Kidney (tissue), 14 donors: Measurements from ENCODE around the gene DHPS. TPM values are rescaled to one million over a fixed set of nuclear protein-coding genes. Genes with fewer than 3 reads are reported as not detected.
"Not testable (repeated sequence)": the region's sequence is repeated elsewhere in the genome, so short reads cannot be mapped to it uniquely, and the experiment has no call there.

Source experiments
- DNase-seq, 5 donors: peaks; one replicate each; pipeline ENCODE4 v3.0.0-alpha.2; 2013 to 2020
- FAIRE-seq: peaks from 2 replicates; lab custom pipeline; 2012; peaks lifted over from hg19 to GRCh38; lab: Jason Lieb, UNC
- H3K27ac ChIP-seq, 2 donors: one replicate each; pipeline ENCODE4 v1.7.0; 2013; ENCODE audit warnings: low read depth in 2 of 2, low read length in 2 of 2, inconsistent platforms in 1 of 2
- H3K27me3 ChIP-seq: one replicate; pipeline ENCODE4 v1.7.1; 2013; ENCODE audit warnings: low read length, inconsistent platforms; ENCODE audit not compliant: control insufficient read depth, insufficient read depth
- H3K36me3 ChIP-seq, 3 donors: one replicate each; pipeline versions ENCODE4 v1.7.0 to v1.7.1; 2013; ENCODE audit warnings: low read length in 3 of 3, control low read depth in 1 of 3, inconsistent platforms in 1 of 3; ENCODE audit not compliant: insufficient read depth in 3 of 3, control insufficient read depth in 2 of 3
- H3K4me1 ChIP-seq, 3 donors: one replicate each; pipeline versions ENCODE4 v1.7.0 to v1.7.1; 2013; ENCODE audit warnings: low read length in 3 of 3, inconsistent platforms in 1 of 3, low read depth in 1 of 3; ENCODE audit not compliant: control insufficient read depth in 2 of 3, insufficient read depth in 2 of 3
- H3K4me3 ChIP-seq, 3 donors: one replicate each; pipeline versions ENCODE4 v1.7.0 to v1.8.1; 2013; ENCODE audit warnings: low read length in 3 of 3, control low read depth in 1 of 3, inconsistent platforms in 1 of 3
- H3K9ac ChIP-seq, 3 donors: one replicate each; pipeline versions ENCODE4 v1.7.0 to v1.7.1; 2013; ENCODE audit warnings: low read length in 3 of 3, control low read depth in 1 of 3, inconsistent platforms in 1 of 3
- H3K9me3 ChIP-seq, 3 donors: one replicate each; pipeline versions ENCODE4 v1.7.0 to v1.7.1; 2013; ENCODE audit warnings: low read length in 3 of 3, control low read depth in 1 of 3, inconsistent platforms in 1 of 3; ENCODE audit not compliant: control insufficient read depth in 2 of 3, insufficient read depth in 1 of 3
- CTCF ChIP-seq: IDR thresholded peaks from 3 replicates; pipeline ENCODE4 v1.5.1; 2012; ENCODE audit warnings: mild to moderate bottlenecking, moderate library complexity, borderline replicate concordance; ENCODE audit not compliant: insufficient read depth; ENCODE audit errors: extremely low read depth
- intact Hi-C: fragments of 100-400 bp; cut with DNase I; formaldehyde crosslinking; loops from one replicate; pipeline ENCODE4 v1.11.1; 2022
- polyA plus RNA-seq: library from polyadenylated mRNA; stranded (reverse); fragments of 350-450 nt; fragmentation: Illumina TruSeq; extraction: RNeasy Lipid Tissue Mini Kit (QIAGEN cat#74804); gene quantifications from one replicate; pipeline ENCODE4 v1.2.3, GENCODE V29; 2014; ENCODE audit warnings: low read depth, low replicate concordance; ENCODE audit not compliant: insufficient read depth
- total RNA-seq: library from RNA; stranded (reverse); fragmentation: NEBNext Ultra II Directional; extraction: Animal tissue kit (Norgen Biotek cat#: 25700); gene quantifications from one replicate; pipeline ENCODE4 v1.2.1, GENCODE V29; 2021
- donor health status: control.
- donor health status: control.
- donor health status: control.
- donor health status: control.
- donor health status: control.
- donor health status: DM: yes; HTN: yes; CAD: no.
- donor health status: Normal renal cell carcinoma (clear cell type).

DHPS gene
- total and polyA plus RNA-seq, 2 donors from 2014 or later: 61.3 to 75.9 TPM

DNA sequence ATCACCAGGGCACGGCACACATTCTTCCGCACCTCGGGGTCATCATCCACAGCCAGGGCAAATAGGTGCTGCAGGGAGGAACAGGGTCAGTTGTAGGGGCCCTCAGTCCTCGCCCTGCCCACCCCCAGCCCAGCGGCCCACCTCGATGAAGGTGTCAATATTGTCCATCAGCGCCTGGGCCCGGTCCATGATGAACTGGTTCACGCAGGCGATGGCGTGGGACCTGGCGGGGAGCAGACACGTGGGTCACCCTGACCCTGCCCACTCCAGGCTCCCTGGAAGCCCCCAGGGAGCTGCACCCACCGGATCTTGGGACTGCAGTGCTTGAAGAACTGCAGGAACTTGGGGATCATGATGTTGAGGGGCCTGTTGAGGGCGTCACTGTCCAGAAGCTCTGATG is 33.4 kb upstream of the DHPS start:
- Histone ChIP-seq H3K4me1 (no peaks in the 10 kb centered on the region), H3K9me3 (no peaks in the 10 kb centered on the region), H3K4me3 (no peak overlapping the region), H3K9ac (no peak overlapping the region), H3K27ac (no peak overlapping the region), H3K27me3 (no peaks in the 10 kb centered on the region), H3K36me3 (peaks cover 16 to 43% (median 26%) of the 10 kb centered on the region in 3 donors)
- no peak for TF ChIP-seq CTCF
- DNase-seq: no peak
- intact Hi-C loops: no loop called here
- FAIRE-seq: no peak

DNA sequence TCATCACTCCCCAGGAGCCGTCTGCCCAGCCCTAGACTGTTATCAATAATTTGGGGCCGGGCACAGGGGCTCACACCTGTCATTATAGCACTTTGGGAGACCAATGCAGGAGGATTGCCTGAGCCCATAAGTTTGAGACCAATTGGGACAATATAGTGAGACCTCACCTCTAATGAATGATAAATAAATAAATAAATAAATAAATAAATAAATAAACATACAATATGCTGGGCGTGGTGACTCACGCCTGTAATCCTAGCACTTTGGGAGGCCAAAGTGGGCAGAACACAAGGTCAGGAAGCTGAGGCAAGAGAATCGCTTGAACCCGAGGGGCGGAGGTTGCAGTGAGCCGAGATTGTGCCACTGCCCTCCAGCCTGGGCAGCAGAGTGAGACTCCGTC is 31.6 kb upstream of the DHPS start:
- DNase-seq, intact Hi-C loops, H3K4me3 ChIP-seq, H3K9me3 ChIP-seq, H3K9ac ChIP-seq, H3K27ac ChIP-seq, H3K27me3 ChIP-seq, H3K4me1 ChIP-seq, FAIRE-seq: not testable (repeated sequence)
- H3K36me3 ChIP-seq: peaks cover 12 to 47% (median 25%) of the 10 kb centered on the region in 3 donors

DNA sequence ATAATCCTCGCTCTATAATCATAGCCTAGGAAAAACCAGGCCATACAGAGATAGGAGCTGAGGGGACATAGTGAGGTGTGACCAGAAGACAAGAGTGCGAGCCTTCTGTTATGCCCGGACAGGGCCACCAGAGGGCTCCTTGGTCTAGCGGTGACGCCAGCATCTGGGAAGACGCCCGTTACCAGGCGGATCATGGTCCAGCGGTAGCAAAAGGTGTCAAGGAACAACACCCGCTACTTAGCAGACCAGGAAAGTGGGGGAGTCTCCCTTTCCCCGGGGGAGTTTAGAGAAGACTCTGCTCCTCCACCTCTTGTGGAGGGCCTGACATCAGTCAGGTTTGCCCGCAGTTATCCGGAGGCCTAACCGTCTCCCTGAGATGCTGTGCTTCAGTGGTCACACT is 30.4 kb upstream of the DHPS start:
- H3K4me3 ChIP-seq, H3K9ac ChIP-seq, H3K27ac ChIP-seq, FAIRE-seq, intact Hi-C loops, H3K27me3 ChIP-seq, H3K4me1 ChIP-seq, H3K9me3 ChIP-seq: not testable (repeated sequence)
- DNase-seq: peak in 1 of 5 donors; percentile 24
- peaks cover 12 to 48% (median 25%) of the 10 kb centered on the region in 3 donors for H3K36me3 ChIP-seq

DNA sequence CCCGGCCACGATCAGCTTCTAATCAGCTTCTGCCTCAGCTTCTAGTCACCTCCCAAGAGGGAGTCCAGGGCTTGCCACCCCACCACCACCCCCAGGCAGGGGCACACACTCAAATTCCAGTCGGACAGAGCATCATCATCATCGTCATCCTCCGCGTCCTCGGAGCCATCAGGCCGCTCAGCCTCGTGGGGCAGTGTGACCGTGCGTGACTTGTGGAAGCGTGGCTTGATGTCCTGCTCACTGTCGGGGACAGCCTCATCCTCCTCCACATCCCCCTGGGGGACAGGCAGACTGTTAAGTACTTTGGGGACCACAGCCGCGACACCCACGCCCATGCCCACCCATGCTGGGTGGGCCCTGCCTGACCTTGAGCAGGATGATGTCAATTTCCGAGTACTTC is 29.5 kb upstream of the DHPS start:
- no peaks in the 10 kb centered on the region for H3K27me3 ChIP-seq
- intact Hi-C loops: no loop called here
- FAIRE-seq: no peak
- no peaks in the 10 kb centered on the region for H3K9me3 ChIP-seq
- no peak for DNase-seq
- no peak for TF ChIP-seq CTCF
- H3K9ac ChIP-seq: no peak overlapping the region
- peaks cover 9 to 48% (median 26%) of the 10 kb centered on the region in 3 donors for H3K36me3 ChIP-seq
- H3K4me3 ChIP-seq: no peak overlapping the region
- H3K27ac ChIP-seq: no peak overlapping the region
- no peaks in the 10 kb centered on the region for H3K4me1 ChIP-seq
